GM23338 (cell line): ENCODE measurements around the gene ZSCAN26. TPM values are rescaled to one million over a fixed set of nuclear protein-coding genes. Genes with fewer than 3 reads are reported as not detected.
A peak's percentile ranks its signal among the peaks of the same experiment; 100 is the strongest.

Experiments
- ATAC-seq: fragments of 200-7000 bp; cut with Tn5 transposase; 3 replicates; pipeline ENCODE4 v1.9.1; 2020
- DNase-seq: peaks from one replicate; pipeline ENCODE4 v3.0.0-alpha.2; 2015; ENCODE audit warnings: low spot score
- H2AFZ ChIP-seq: fragments of 200-600 bp; sonication (generic); 2 replicates; pipeline ENCODE4 v1.8.0; 2016; ENCODE audit warnings: antibody characterized with exemption, mild to moderate bottlenecking, moderate library complexity
- H3F3A ChIP-seq: fragments of 200-600 bp; sonication (generic); replicated peaks from 2 replicates; pipeline ENCODE4 v1.8.0; 2017; ENCODE audit warnings: antibody characterized with exemption, mixed run types, low read depth
- H3K27ac ChIP-seq: fragments of 200-600 bp; sonication (generic); 2 replicates; pipeline ENCODE4 v1.6.1; 2016; ENCODE audit warnings: low read depth
- H3K27me3 ChIP-seq: fragments of 200-600 bp; sonication (generic); 2 replicates; pipeline ENCODE4 v1.8.0; 2016; ENCODE audit warnings: mild to moderate bottlenecking, mixed run types, moderate library complexity; ENCODE audit not compliant: insufficient read depth
- H3K36me3 ChIP-seq: fragments of 200-600 bp; sonication (generic); 2 replicates; pipeline ENCODE4 v1.8.0; 2016; ENCODE audit warnings: mild to moderate bottlenecking; ENCODE audit not compliant: insufficient read depth
- H3K4me1 ChIP-seq: fragments of 200-600 bp; sonication (generic); 2 replicates; pipeline ENCODE4 v1.8.0; 2016; ENCODE audit warnings: mild to moderate bottlenecking, moderate library complexity; ENCODE audit not compliant: insufficient read depth
- H3K4me2 ChIP-seq: fragments of 200-600 bp; sonication (generic); 2 replicates; pipeline ENCODE4 v1.7.1; 2017; ENCODE audit warnings: mixed run types
- H3K4me3 ChIP-seq: fragments of 200-600 bp; sonication (generic); 2 replicates; pipeline ENCODE4 v1.6.1; 2016; ENCODE audit warnings: mixed run types
- H3K79me2 ChIP-seq: fragments of 200-600 bp; sonication (generic); replicated peaks from 2 replicates; pipeline ENCODE4 v1.8.0; 2017; ENCODE audit warnings: mild to moderate bottlenecking; ENCODE audit not compliant: insufficient read depth
- H3K9me2 ChIP-seq: fragments of 200-600 bp; sonication (generic); 2 replicates; pipeline ENCODE4 v1.8.0; 2017; ENCODE audit not compliant: insufficient read depth
- H4K20me1 ChIP-seq: fragments of 200-600 bp; sonication (generic); replicated peaks from 2 replicates; pipeline ENCODE4 v1.8.0; 2017; ENCODE audit warnings: mild to moderate bottlenecking; ENCODE audit not compliant: insufficient read depth
- H3K27ac Mint-ChIP-seq: 2 replicates; pipeline ENCODE4 v1.8.0; 2020; ENCODE audit warnings: inconsistent platforms, mild to moderate bottlenecking, moderate library complexity, mixed read lengths
- H3K27me3 Mint-ChIP-seq: 3 replicates; pipeline ENCODE4 v1.8.0; 2022; ENCODE audit warnings: low read depth, mild to moderate bottlenecking, moderate library complexity, mixed read lengths, inconsistent platforms; ENCODE audit not compliant: insufficient read depth, poor library complexity
- H3K36me3 Mint-ChIP-seq: 3 replicates; pipeline ENCODE4 v1.8.0; 2021; ENCODE audit warnings: low read depth, mild to moderate bottlenecking, inconsistent platforms, moderate library complexity, mixed read lengths
- H3K4me1 Mint-ChIP-seq: 3 replicates; pipeline ENCODE4 v1.8.0; 2020; ENCODE audit warnings: mild to moderate bottlenecking, inconsistent platforms, mixed read lengths
- H3K4me3 Mint-ChIP-seq: 3 replicates; pipeline ENCODE4 v1.8.0; 2021; ENCODE audit warnings: moderate library complexity, mild to moderate bottlenecking, inconsistent platforms, mixed read lengths
- H3K9me3 Mint-ChIP-seq: 3 replicates; pipeline ENCODE4 v1.8.0; 2020; ENCODE audit warnings: moderate library complexity, mild to moderate bottlenecking, inconsistent platforms, mixed read lengths
- CREB1 ChIP-seq: fragments of 250-450 bp; sonication (Bioruptor Pico); IDR thresholded peaks from 2 replicates; pipeline ENCODE4 v1.5.0; 2020; ENCODE audit warnings: low read depth, mild to moderate bottlenecking, moderate library complexity
- EZH2 ChIP-seq: fragments of 200-600 bp; sonication (generic); IDR thresholded peaks from one replicate; pipeline ENCODE4 v1.8.0; 2017; ENCODE audit warnings: antibody characterized with exemption, mild to moderate bottlenecking, low read depth; ENCODE audit not compliant: unreplicated experiment
- EZH2phosphoT487 ChIP-seq: fragments of 200-600 bp; sonication (generic); IDR thresholded peaks from one replicate; pipeline ENCODE4 v1.8.1; 2018; ENCODE audit warnings: antibody characterized with exemption; ENCODE audit not compliant: unreplicated experiment
- JUNB ChIP-seq: IDR thresholded peaks from one replicate; pipeline ENCODE4 v1.6.1; 2016; ENCODE audit warnings: antibody characterized with exemption; ENCODE audit not compliant: unreplicated experiment
- NANOG ChIP-seq: IDR thresholded peaks from 2 replicates; pipeline ENCODE4 v1.6.1; 2016; ENCODE audit warnings: antibody characterized with exemption, borderline replicate concordance
- POLR2AphosphoS5 ChIP-seq: IDR thresholded peaks from 2 replicates; pipeline ENCODE4 v1.6.1; 2016; ENCODE audit warnings: antibody characterized with exemption, low read depth
- REST ChIP-seq: IDR thresholded peaks from one replicate; pipeline ENCODE4 v1.6.1; 2018; ENCODE audit warnings: antibody characterized with exemption; ENCODE audit not compliant: unreplicated experiment
- STAT1 ChIP-seq: IDR thresholded peaks from one replicate; pipeline ENCODE4 v1.6.1; 2016; ENCODE audit warnings: antibody characterized with exemption; ENCODE audit not compliant: unreplicated experiment
- ZNF114 ChIP-seq: fragments of 250-450 bp; sonication (Bioruptor Pico); IDR thresholded peaks from 2 replicates; pipeline ENCODE4 v1.5.0; 2020; ENCODE audit warnings: mild to moderate bottlenecking, moderate library complexity
- ZNF331 ChIP-seq: fragments of 250-450 bp; sonication (Bioruptor Pico); IDR thresholded peaks from 2 replicates; pipeline ENCODE4 v1.5.0; 2020; ENCODE audit warnings: low read depth, mild to moderate bottlenecking, moderate library complexity
- polyA plus RNA-seq: library from polyadenylated mRNA; unstranded; fragments of >200 nt; fragmentation: Nextera tagmentation; extraction: Ambion mirVana; gene quantifications from 2 replicates; pipeline ENCODE4 v1.2.1, GENCODE V29; 2016
- total RNA-seq: library from RNA; depleted of rRNA; stranded (reverse); fragments of >200 nt; shearing (Covaris generic); gene quantifications from 2 replicates; pipeline ENCODE4 v1.2.3, GENCODE V29; 2014
- TF ChIP-seq, protein P1 (sequence below): IDR thresholded peaks from 2 replicates; pipeline ENCODE4 v1.6.1; 2016; ENCODE audit warnings: antibody characterized with exemption
- TF ChIP-seq, protein P2 (sequence below), 2 experiments: fragments of 200-600 bp in 1 of 2; sonication (generic) in 1 of 2; conservative IDR thresholded peaks; 2 replicates each; pipeline versions ENCODE4 v1.5.1 to v1.6.1; 2016 to 2017; ENCODE audit warnings: antibody characterized with exemption in 2 of 2, low read depth in 2 of 2, mild to moderate bottlenecking in 2 of 2, moderate library complexity in 1 of 2
- TF ChIP-seq, protein P3 (sequence below): fragments of 250-450 bp; sonication (Bioruptor Pico); IDR thresholded peaks from 2 replicates; pipeline ENCODE4 v1.5.0; 2020; ENCODE audit warnings: mild to moderate bottlenecking, moderate library complexity

The ZSCAN26 gene
- total and polyA plus RNA-seq, 2 experiments from 2014 or later = 6.5 to 10.2 TPM

DNA sequence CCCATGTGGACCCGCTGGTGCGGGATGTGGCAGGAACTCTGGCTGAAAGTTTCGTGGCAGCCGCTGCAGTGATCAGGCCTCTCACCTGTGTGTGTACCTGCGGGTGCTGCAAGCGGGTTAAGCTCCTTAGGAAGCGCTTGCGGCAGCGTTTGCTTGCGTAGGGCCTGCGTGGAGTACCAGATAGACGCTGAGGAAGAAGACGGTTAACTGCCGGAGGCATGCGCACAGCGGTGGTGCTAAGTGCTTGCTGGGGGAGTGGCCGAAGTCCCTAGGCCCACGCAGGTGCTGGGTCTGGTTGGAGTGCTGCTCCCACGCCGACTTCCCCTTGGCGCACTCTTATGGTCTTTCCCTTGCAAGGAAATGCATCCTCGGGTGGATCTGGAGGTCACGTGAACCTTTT lies 46.0 kb downstream of the ZSCAN26 start:
- Histone ChIP-seq H4K20me1 (no peaks in the 10 kb centered on the region), H3K79me2 (no peaks in the 10 kb centered on the region), H3K36me3 (no peaks in the 10 kb centered on the region), H3K4me1 (peaks cover 21% of the 10 kb centered on the region), H3K4me2 (no peak overlapping the region), H3K27ac (no peak overlapping the region), H3F3A (no peaks in the 10 kb centered on the region), H2AFZ (no peak overlapping the region), H3K27me3 (no peaks in the 10 kb centered on the region), H3K4me3 (no peak overlapping the region), H3K9me2 (no peaks in the 10 kb centered on the region)
- H3K4me3 Mint-ChIP-seq = no peak overlapping the region
- peaks cover 6% of the 10 kb centered on the region; the same call in 2 of the 3 replicates for H3K36me3 Mint-ChIP-seq
- ATAC-seq (peak; percentile 79), DNase-seq (peak; percentile 33)
- no peak overlapping the region for H3K27ac Mint-ChIP-seq
- H3K9me3 Mint-ChIP-seq = no peaks in the 10 kb centered on the region
- H3K27me3 Mint-ChIP-seq = no peaks in the 10 kb centered on the region
- TF ChIP-seq EZH2phosphoT487 (no peak), NANOG (no peak), REST (no peak), STAT1 (no peak), JUNB (no peak), EZH2 (no peak), POLR2AphosphoS5 (no peak), CREB1 (no peak), ZNF114 (CRISPR knock-in tag) (no peak), ZNF331 (CRISPR knock-in tag) (no peak)
- TF ChIP-seq, protein P1, sequence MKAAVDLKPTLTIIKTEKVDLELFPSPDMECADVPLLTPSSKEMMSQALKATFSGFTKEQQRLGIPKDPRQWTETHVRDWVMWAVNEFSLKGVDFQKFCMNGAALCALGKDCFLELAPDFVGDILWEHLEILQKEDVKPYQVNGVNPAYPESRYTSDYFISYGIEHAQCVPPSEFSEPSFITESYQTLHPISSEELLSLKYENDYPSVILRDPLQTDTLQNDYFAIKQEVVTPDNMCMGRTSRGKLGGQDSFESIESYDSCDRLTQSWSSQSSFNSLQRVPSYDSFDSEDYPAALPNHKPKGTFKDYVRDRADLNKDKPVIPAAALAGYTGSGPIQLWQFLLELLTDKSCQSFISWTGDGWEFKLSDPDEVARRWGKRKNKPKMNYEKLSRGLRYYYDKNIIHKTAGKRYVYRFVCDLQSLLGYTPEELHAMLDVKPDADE = no peak
- TF ChIP-seq, protein P2, sequence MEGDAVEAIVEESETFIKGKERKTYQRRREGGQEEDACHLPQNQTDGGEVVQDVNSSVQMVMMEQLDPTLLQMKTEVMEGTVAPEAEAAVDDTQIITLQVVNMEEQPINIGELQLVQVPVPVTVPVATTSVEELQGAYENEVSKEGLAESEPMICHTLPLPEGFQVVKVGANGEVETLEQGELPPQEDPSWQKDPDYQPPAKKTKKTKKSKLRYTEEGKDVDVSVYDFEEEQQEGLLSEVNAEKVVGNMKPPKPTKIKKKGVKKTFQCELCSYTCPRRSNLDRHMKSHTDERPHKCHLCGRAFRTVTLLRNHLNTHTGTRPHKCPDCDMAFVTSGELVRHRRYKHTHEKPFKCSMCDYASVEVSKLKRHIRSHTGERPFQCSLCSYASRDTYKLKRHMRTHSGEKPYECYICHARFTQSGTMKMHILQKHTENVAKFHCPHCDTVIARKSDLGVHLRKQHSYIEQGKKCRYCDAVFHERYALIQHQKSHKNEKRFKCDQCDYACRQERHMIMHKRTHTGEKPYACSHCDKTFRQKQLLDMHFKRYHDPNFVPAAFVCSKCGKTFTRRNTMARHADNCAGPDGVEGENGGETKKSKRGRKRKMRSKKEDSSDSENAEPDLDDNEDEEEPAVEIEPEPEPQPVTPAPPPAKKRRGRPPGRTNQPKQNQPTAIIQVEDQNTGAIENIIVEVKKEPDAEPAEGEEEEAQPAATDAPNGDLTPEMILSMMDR (conservative IDR thresholded peaks at IDR 0.05; ENCODE audit: low read depth in 2 of 2) = no peak
- TF ChIP-seq, protein P3, sequence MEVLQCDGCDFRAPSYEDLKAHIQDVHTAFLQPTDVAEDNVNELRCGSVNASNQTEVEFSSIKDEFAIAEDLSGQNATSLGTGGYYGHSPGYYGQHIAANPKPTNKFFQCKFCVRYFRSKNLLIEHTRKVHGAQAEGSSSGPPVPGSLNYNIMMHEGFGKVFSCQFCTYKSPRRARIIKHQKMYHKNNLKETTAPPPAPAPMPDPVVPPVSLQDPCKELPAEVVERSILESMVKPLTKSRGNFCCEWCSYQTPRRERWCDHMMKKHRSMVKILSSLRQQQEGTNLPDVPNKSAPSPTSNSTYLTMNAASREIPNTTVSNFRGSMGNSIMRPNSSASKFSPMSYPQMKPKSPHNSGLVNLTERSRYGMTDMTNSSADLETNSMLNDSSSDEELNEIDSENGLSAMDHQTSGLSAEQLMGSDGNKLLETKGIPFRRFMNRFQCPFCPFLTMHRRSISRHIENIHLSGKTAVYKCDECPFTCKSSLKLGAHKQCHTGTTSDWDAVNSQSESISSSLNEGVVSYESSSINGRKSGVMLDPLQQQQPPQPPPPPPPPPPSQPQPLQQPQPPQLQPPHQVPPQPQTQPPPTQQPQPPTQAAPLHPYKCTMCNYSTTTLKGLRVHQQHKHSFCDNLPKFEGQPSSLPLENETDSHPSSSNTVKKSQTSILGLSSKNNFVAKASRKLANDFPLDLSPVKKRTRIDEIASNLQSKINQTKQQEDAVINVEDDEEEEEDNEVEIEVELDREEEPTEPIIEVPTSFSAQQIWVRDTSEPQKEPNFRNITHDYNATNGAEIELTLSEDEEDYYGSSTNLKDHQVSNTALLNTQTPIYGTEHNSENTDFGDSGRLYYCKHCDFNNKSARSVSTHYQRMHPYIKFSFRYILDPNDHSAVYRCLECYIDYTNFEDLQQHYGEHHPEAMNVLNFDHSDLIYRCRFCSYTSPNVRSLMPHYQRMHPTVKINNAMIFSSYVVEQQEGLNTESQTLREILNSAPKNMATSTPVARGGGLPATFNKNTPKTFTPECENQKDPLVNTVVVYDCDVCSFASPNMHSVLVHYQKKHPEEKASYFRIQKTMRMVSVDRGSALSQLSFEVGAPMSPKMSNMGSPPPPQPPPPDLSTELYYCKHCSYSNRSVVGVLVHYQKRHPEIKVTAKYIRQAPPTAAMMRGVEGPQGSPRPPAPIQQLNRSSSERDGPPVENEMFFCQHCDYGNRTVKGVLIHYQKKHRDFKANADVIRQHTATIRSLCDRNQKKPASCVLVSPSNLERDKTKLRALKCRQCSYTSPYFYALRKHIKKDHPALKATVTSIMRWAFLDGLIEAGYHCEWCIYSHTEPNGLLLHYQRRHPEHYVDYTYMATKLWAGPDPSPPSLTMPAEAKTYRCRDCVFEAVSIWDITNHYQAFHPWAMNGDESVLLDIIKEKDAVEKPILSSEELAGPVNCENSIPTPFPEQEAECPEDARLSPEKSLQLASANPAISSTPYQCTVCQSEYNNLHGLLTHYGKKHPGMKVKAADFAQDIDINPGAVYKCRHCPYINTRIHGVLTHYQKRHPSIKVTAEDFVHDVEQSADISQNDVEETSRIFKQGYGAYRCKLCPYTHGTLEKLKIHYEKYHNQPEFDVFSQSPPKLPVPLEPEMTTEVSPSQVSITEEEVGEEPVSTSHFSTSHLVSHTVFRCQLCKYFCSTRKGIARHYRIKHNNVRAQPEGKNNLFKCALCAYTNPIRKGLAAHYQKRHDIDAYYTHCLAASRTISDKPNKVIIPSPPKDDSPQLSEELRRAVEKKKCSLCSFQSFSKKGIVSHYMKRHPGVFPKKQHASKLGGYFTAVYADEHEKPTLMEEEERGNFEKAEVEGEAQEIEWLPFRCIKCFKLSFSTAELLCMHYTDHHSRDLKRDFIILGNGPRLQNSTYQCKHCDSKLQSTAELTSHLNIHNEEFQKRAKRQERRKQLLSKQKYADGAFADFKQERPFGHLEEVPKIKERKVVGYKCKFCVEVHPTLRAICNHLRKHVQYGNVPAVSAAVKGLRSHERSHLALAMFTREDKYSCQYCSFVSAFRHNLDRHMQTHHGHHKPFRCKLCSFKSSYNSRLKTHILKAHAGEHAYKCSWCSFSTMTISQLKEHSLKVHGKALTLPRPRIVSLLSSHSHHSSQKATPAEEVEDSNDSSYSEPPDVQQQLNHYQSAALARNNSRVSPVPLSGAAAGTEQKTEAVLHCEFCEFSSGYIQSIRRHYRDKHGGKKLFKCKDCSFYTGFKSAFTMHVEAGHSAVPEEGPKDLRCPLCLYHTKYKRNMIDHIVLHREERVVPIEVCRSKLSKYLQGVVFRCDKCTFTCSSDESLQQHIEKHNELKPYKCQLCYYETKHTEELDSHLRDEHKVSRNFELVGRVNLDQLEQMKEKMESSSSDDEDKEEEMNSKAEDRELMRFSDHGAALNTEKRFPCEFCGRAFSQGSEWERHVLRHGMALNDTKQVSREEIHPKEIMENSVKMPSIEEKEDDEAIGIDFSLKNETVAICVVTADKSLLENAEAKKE (CRISPR knock-in tag) = no peak
- H3K4me1 Mint-ChIP-seq = peaks cover 20% of the 10 kb centered on the region
